Astrocyte (in vitro differentiated cells and primary cell): ENCODE measurements around the gene C15orf61. TPM values are rescaled to one million over a fixed set of nuclear protein-coding genes. Genes with fewer than 3 reads are reported as not detected.

Experiments used
- DNase-seq: peaks from one replicate; pipeline ENCODE4 v3.0.0-alpha.2; 2010; ENCODE audit warnings: low read depth
- FAIRE-seq: peaks from 2 replicates; lab custom pipeline; 2011; peaks lifted over from hg19 to GRCh38; lab: Jason Lieb, UNC
- H2AFZ ChIP-seq: 2 replicates; pipeline ENCODE4 v1.6.0; 2012; ENCODE audit warnings: low read depth, low read length, inconsistent platforms
- H3K27ac ChIP-seq: 2 replicates; pipeline ENCODE4 v1.5.1; 2011; ENCODE audit warnings: low read depth, low read length, inconsistent platforms
- H3K27me3 ChIP-seq: 2 replicates; pipeline ENCODE4 v1.6.0; 2011; ENCODE audit warnings: low read length, inconsistent platforms; ENCODE audit not compliant: insufficient read depth
- H3K36me3 ChIP-seq: 2 replicates; pipeline ENCODE4 v1.5.1; 2011; ENCODE audit warnings: low read length, inconsistent platforms; ENCODE audit not compliant: insufficient read depth
- H3K4me1 ChIP-seq: 2 replicates; pipeline ENCODE4 v1.5.1; 2011; ENCODE audit warnings: low read length, inconsistent platforms; ENCODE audit not compliant: insufficient read depth
- H3K4me2 ChIP-seq: 2 replicates; pipeline ENCODE4 v1.6.0; 2012; ENCODE audit warnings: low read length, inconsistent platforms
- H3K4me3 ChIP-seq: 2 replicates; pipeline ENCODE4 v1.5.1; 2011; ENCODE audit warnings: low read depth, mild to moderate bottlenecking, low read length, inconsistent platforms; ENCODE audit not compliant: insufficient read depth
- H3K79me2 ChIP-seq: 2 replicates; pipeline ENCODE4 v1.6.0; 2012; ENCODE audit warnings: mild to moderate bottlenecking, low read length, inconsistent platforms; ENCODE audit not compliant: insufficient read depth
- H3K9ac ChIP-seq: 2 replicates; pipeline ENCODE4 v1.6.0; 2012; ENCODE audit warnings: mild to moderate bottlenecking, low read length, inconsistent platforms
- H3K9me3 ChIP-seq: 2 replicates; pipeline ENCODE4 v1.5.1; 2012; ENCODE audit warnings: low read depth, mild to moderate bottlenecking, low read length, inconsistent platforms; ENCODE audit not compliant: insufficient read depth
- H4K20me1 ChIP-seq: 2 replicates; pipeline ENCODE4 v1.6.0; 2012; ENCODE audit warnings: low read length, inconsistent platforms; ENCODE audit not compliant: insufficient read depth
- H3K27ac Mint-ChIP-seq: one replicate; pipeline ENCODE4 v1.8.0; 2021; ENCODE audit warnings: mild to moderate bottlenecking, mixed read lengths; ENCODE audit not compliant: unreplicated experiment
- H3K27me3 Mint-ChIP-seq: one replicate; pipeline ENCODE4 v1.8.0; 2021; ENCODE audit warnings: low read depth, mixed read lengths; ENCODE audit not compliant: unreplicated experiment
- H3K36me3 Mint-ChIP-seq: one replicate; pipeline ENCODE4 v1.8.0; 2021; ENCODE audit warnings: low read depth, mixed read lengths; ENCODE audit not compliant: unreplicated experiment
- H3K4me1 Mint-ChIP-seq: one replicate; pipeline ENCODE4 v1.8.0; 2021; ENCODE audit warnings: low read depth, mixed read lengths; ENCODE audit not compliant: unreplicated experiment
- H3K4me3 Mint-ChIP-seq: one replicate; pipeline ENCODE4 v1.8.0; 2021; ENCODE audit warnings: mild to moderate bottlenecking, moderate library complexity, mixed read lengths; ENCODE audit not compliant: unreplicated experiment
- H3K9me3 Mint-ChIP-seq: one replicate; pipeline ENCODE4 v1.8.0; 2021; ENCODE audit warnings: mild to moderate bottlenecking, mixed read lengths; ENCODE audit not compliant: unreplicated experiment
- CTCF ChIP-seq: IDR thresholded peaks from 2 replicates; pipeline ENCODE4 v1.5.1; 2011; ENCODE audit warnings: low read depth, mild to moderate bottlenecking, inconsistent platforms, low read length, moderate library complexity; ENCODE audit not compliant: insufficient read depth
- EZH2 ChIP-seq: IDR thresholded peaks from 2 replicates; pipeline ENCODE4 v1.6.1; 2012; ENCODE audit warnings: mild to moderate bottlenecking, low read length, inconsistent platforms; ENCODE audit not compliant: insufficient read depth
- total RNA-seq: library from RNA; stranded (reverse); gene quantifications from 2 replicates; pipeline ENCODE4 v1.2.1, GENCODE V29; 2021

Gene C15orf61
- total RNA-seq, 1 donor from 2014 or later, result 4.7 TPM

GRCh38 chr15:67481680-67482079 lies 39.3 kb upstream of the C15orf61 start:
- Mint-ChIP-seq H3K9me3 (peaks cover 4% of the 10 kb centered on the region), H3K4me1 (no peaks in the 10 kb centered on the region), H3K4me3 (no peak overlapping the region), H3K36me3 (no peaks in the 10 kb centered on the region), H3K27me3 (peaks cover 4% of the 10 kb centered on the region), H3K27ac (no peak overlapping the region)
- TF ChIP-seq EZH2, result no peak
- no peak for TF ChIP-seq CTCF
- Histone ChIP-seq H3K4me1 (no peaks in the 10 kb centered on the region), H3K27me3 (no peaks in the 10 kb centered on the region), H3K27ac (no peak overlapping the region), H2AFZ (no peak overlapping the region), H3K79me2 (no peaks in the 10 kb centered on the region), H3K9ac (no peak overlapping the region), H4K20me1 (no peaks in the 10 kb centered on the region), H3K4me3 (no peak overlapping the region), H3K36me3 (no peaks in the 10 kb centered on the region), H3K9me3 (no peaks in the 10 kb centered on the region), H3K4me2 (no peak overlapping the region)
- DNase-seq (no peak), FAIRE-seq (no peak)

- no peaks in the 10 kb centered on the region for H3K27me3 ChIP-seq
- H3K4me3 ChIP-seq, result no peak overlapping the region
- H3K9ac ChIP-seq, result no peak overlapping the region
- H3K9me3 ChIP-seq, result no peaks in the 10 kb centered on the region
- H3K27ac ChIP-seq, result no peak overlapping the region
- H2AFZ ChIP-seq, result no peak overlapping the region
- H3K79me2 ChIP-seq, result no peaks in the 10 kb centered on the region
- Mint-ChIP-seq H3K4me3 (no peak overlapping the region), H3K4me1 (no peaks in the 10 kb centered on the region), H3K27ac (no peak overlapping the region), H3K36me3 (no peaks in the 10 kb centered on the region), H3K9me3 (no peaks in the 10 kb centered on the region), H3K27me3 (peaks cover 5% of the 10 kb centered on the region)
- H3K4me2 ChIP-seq, result no peak overlapping the region
- H4K20me1 ChIP-seq, result no peaks in the 10 kb centered on the region
- H3K4me1 ChIP-seq, result no peaks in the 10 kb centered on the region
- DNase-seq, result no peak
- no peak for FAIRE-seq
- no peak for TF ChIP-seq CTCF
- no peak for TF ChIP-seq EZH2
- no peaks in the 10 kb centered on the region for H3K36me3 ChIP-seq
Measured at GRCh38 chr15:67495585-67495984, 25.3 kb upstream of the C15orf61 start.

- Mint-ChIP-seq H3K4me1 (no peaks in the 10 kb centered on the region), H3K9me3 (no peaks in the 10 kb centered on the region), H3K27ac (no peak overlapping the region), H3K4me3 (no peak overlapping the region), H3K27me3 (no peaks in the 10 kb centered on the region), H3K36me3 (no peaks in the 10 kb centered on the region)
- Histone ChIP-seq H4K20me1 (no peaks in the 10 kb centered on the region), H3K9ac (no peak overlapping the region), H3K4me2 (peak overlapping the region; percentile 60), H3K4me3 (no peak overlapping the region), H3K27me3 (no peaks in the 10 kb centered on the region), H3K9me3 (no peaks in the 10 kb centered on the region), H3K79me2 (no peaks in the 10 kb centered on the region), H3K4me1 (no peaks in the 10 kb centered on the region), H3K27ac (no peak overlapping the region), H2AFZ (peak overlapping the region; percentile 4), H3K36me3 (no peaks in the 10 kb centered on the region)
- no peak for TF ChIP-seq EZH2
- TF ChIP-seq CTCF, result peak; percentile 7
- no peak for FAIRE-seq
- DNase-seq, result peak; percentile 10
Measured at GRCh38 chr15:67501177-67501835, 19.6 kb upstream of the C15orf61 start.
